ENCODE data around the gene MDK.

Gene MDK

DNA sequence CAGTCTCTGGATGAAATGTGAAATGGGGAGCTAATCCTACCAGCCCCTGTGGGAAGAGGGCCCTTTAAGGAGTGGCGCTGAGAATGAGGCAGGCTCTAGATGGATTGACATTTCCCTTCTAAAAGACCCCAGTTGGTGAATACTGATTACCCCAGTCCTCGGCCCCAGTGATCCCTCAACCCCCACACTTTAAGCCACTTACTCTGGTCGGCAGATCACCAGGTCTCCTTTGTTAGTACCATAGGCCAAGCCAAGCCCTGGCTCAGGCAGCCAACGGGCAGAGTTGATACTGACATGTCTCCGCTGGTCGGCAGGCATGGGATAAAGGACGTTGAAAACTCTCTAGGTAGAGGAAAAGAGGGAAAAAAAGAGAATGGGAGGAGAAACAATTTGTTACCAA is 36.2 kb downstream of the MDK start:
- Histone ChIP-seq H3K27me3 (replicated peaks) (no peaks in the 10 kb centered on the region), H3K36me3 (replicated peaks) (peaks cover 3% of the 10 kb centered on the region), H3K4me3 (ENCODE audit: low read depth, low read length) (no peak overlapping the region), H3K27ac (no peak overlapping the region)
- TF ChIP-seq, protein P1, sequence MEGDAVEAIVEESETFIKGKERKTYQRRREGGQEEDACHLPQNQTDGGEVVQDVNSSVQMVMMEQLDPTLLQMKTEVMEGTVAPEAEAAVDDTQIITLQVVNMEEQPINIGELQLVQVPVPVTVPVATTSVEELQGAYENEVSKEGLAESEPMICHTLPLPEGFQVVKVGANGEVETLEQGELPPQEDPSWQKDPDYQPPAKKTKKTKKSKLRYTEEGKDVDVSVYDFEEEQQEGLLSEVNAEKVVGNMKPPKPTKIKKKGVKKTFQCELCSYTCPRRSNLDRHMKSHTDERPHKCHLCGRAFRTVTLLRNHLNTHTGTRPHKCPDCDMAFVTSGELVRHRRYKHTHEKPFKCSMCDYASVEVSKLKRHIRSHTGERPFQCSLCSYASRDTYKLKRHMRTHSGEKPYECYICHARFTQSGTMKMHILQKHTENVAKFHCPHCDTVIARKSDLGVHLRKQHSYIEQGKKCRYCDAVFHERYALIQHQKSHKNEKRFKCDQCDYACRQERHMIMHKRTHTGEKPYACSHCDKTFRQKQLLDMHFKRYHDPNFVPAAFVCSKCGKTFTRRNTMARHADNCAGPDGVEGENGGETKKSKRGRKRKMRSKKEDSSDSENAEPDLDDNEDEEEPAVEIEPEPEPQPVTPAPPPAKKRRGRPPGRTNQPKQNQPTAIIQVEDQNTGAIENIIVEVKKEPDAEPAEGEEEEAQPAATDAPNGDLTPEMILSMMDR (IDR thresholded peaks at IDR 0.05; ENCODE audit: low read depth, low read length, missing control alignments), result no peak
- DNase-seq, result no peak
- in situ Hi-C loops (cut with HindIII; ENCODE audit: low pct_ligation_motif_present, low sequenced_read_pairs), result no loop called here

DNA sequence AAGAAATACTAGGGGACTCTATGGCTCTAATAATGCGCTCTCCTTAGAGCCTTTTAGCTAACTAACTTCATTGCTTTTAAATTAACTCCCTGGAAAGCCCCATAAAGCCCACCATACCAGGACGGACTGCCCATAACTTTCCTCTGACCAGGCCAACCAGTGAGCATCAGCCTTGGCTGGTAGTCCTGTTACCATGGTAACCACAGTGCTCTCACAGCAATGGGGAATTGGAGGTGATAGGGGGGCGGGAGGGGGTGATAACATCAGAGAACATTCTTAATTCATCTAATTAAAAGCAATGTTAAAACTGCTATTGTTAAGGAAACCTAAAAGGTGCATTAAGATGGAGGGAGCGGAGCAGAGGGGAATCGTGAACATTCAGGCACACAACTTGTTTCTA is 37.3 kb downstream of the MDK start:
- H3K4me3 ChIP-seq (ENCODE audit: low read depth, low read length), result no peak overlapping the region
- H3K36me3 ChIP-seq (replicated peaks), result peaks cover 3% of the 10 kb centered on the region
- TF ChIP-seq, protein P1 (IDR thresholded peaks at IDR 0.05; ENCODE audit: low read depth, low read length, missing control alignments), result no peak

DNA sequence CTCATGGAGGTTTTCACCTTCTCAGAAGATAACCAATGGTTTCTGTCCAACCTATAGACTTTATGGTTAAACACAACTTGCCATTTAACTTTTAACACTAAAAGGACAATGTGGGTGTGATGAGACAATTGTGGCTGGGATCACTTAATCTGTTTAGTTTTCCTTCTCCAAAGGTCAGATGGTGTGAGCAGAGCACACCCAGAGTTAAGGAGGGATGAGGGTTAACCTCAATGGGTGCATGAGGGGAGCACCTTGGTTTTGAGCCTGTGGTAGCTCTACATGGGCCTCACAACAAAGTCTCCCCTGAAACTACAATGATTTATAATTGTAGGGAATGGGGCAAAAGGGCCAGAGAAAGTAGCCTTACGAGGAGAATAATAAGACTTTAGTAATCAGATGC is 39.0 kb downstream of the MDK start:
- TF ChIP-seq, protein P1 (IDR thresholded peaks at IDR 0.05; ENCODE audit: low read depth, low read length, missing control alignments), result no peak
- no peaks in the 10 kb centered on the region for H3K36me3 ChIP-seq (replicated peaks)
- in situ Hi-C loops (cut with HindIII; ENCODE audit: low pct_ligation_motif_present, low sequenced_read_pairs), result no loop called here
- no peak overlapping the region for H3K27ac ChIP-seq
- no peak for DNase-seq
- no peaks in the 10 kb centered on the region for H3K27me3 ChIP-seq (replicated peaks)
- H3K4me3 ChIP-seq (ENCODE audit: low read depth, low read length), result no peak overlapping the region

More for the DNA sequence above, 37.3 kb downstream of the MDK start:
- H3K27me3 ChIP-seq (replicated peaks), result no peaks in the 10 kb centered on the region
- DNase-seq, result no peak
- no peak overlapping the region for H3K27ac ChIP-seq
- in situ Hi-C loops (cut with HindIII; ENCODE audit: low pct_ligation_motif_present, low sequenced_read_pairs), result no loop called here

DNA sequence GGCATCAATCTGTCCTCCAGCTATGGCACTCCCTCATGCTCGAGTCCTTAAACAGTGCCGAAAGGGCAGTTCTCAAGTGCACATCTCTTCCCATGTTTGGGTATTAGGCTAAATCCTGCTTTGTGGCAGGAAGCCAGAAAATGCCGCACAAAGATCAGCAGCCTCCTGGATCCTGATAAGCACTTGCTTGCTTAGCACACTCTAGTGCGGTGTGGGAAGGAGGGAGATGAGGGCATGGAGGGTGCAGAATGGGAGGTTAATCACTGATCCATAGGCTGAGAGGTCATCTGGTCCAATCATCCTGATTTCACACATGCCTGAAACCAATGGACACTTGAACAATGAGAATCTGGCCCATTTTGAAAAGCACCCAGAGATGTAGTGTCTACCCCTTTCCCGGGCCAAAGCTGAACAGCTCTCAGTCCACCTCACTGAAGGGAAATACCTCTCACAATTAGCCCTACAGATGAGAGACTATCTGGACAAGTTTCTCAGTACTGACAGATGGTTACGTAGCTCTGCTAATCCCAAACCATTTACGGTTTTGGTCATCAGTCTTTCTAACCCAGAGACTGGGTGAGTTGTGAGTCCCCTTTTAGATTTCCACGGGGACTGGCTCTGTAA is 39.9 kb downstream of the MDK start:
- TF ChIP-seq, protein P1 (IDR thresholded peaks at IDR 0.05; ENCODE audit: low read depth, low read length, missing control alignments), result no peak
- DNase-seq, result no peak
- Histone ChIP-seq H3K36me3 (replicated peaks) (no peaks in the 10 kb centered on the region), H3K27me3 (replicated peaks) (no peaks in the 10 kb centered on the region), H3K4me3 (ENCODE audit: low read depth, low read length) (no peak overlapping the region), H3K27ac (no peak overlapping the region)
- in situ Hi-C loops (cut with HindIII; ENCODE audit: low pct_ligation_motif_present, low sequenced_read_pairs), result no loop called here

DNA sequence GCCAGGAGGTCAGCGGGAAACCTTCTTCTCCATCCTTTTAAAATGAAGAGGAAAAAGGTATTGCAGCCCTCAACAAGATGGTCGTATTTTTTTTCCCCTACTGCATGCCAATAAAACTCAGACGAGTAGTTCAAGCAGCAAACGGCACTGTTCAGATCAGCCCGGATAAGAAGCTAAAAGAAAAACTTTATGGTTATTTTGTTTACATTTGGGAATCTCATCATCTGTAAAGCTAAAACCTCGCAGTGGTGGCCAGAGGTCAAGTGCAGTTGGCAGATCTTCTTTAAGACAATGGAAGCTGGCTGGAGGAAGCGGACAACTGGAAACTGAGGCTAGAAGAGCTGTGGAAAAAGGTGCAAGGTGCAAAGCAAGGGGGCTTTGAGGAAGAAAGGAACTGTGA is 41.1 kb downstream of the MDK start:
- TF ChIP-seq, protein P1 (IDR thresholded peaks at IDR 0.05; ENCODE audit: low read depth, low read length, missing control alignments), result no peak
- DNase-seq, result no peak
- in situ Hi-C loops (cut with HindIII; ENCODE audit: low pct_ligation_motif_present, low sequenced_read_pairs), result no loop called here
- Histone ChIP-seq H3K27ac (no peak overlapping the region), H3K27me3 (replicated peaks) (no peaks in the 10 kb centered on the region), H3K36me3 (replicated peaks) (no peaks in the 10 kb centered on the region), H3K4me3 (ENCODE audit: low read depth, low read length) (no peak overlapping the region)
